Bronchial epithelial cell (primary cell): ENCODE results near the gene DCAF8. TPM values are rescaled to one million over a fixed set of nuclear protein-coding genes. Genes with fewer than 3 reads are reported as not detected.

ENCODE experiments used
- DNase-seq: peaks from one replicate; pipeline ENCODE4 v3.0.0-alpha.2; 2010; ENCODE audit warnings: low read depth
- FAIRE-seq: peaks from 2 replicates; lab custom pipeline; 2011; peaks lifted over from hg19 to GRCh38; lab: Jason Lieb, UNC
- H3K27me3 ChIP-seq: 2 replicates; pipeline ENCODE4 v1.5.1; 2011; ENCODE audit warnings: low read length; ENCODE audit not compliant: control insufficient read depth, insufficient read depth
- H3K36me3 ChIP-seq: 2 replicates; pipeline ENCODE4 v1.5.1; 2011; ENCODE audit warnings: low read length; ENCODE audit not compliant: control insufficient read depth, insufficient read depth
- H3K4me3 ChIP-seq: 2 replicates; pipeline ENCODE4 v1.5.1; 2011; ENCODE audit warnings: mild to moderate bottlenecking, low read depth, low read length, control low read depth
- CTCF ChIP-seq: IDR thresholded peaks from 2 replicates; pipeline ENCODE4 v1.5.1; 2011; ENCODE audit warnings: mild to moderate bottlenecking, moderate library complexity, low read length, control low read depth, inconsistent platforms; ENCODE audit not compliant: insufficient read depth, severe bottlenecking
- total RNA-seq: library from RNA; depleted of rRNA; stranded (reverse); fragments of >200 nt; gene quantifications from 2 replicates; pipeline ENCODE4 v1.2.1, GENCODE V29; 2014

The DCAF8 gene
- total RNA-seq, 1 donor from 2014 or later = 57.4 TPM

- no peak overlapping the region for H3K4me3 ChIP-seq
- H3K36me3 ChIP-seq = no peaks in the 10 kb centered on the region
- no peak for TF ChIP-seq CTCF
- DNase-seq = no peak
- no peaks in the 10 kb centered on the region for H3K27me3 ChIP-seq
- no peak for FAIRE-seq
Observed at GRCh38 chr1:160177231-160177630, 85.1 kb downstream of the DCAF8 start.

DNA sequence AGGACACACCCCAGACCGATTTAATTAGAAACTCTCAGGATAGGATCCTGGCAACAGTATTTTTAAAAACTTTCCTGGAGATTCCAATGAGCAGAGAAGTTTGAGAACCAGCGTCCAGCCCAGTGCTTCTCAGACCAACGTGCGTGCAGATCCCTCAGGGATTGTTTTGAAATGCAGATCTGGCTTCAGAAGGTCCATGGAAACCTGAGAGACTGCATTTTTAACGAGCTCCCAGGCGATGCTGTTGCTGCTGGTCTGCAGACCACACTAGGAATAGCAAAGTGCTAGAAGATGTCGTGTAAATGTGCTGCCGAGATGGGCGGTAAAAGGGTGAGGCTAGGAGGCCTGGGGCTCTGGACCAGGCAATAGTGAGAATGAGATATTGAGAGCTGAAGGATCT, 90.4 kb downstream of the DCAF8 start:
- H3K27me3 ChIP-seq = peaks cover 2% of the 10 kb centered on the region
- no peak for TF ChIP-seq CTCF
- no peaks in the 10 kb centered on the region for H3K36me3 ChIP-seq
- DNase-seq = no peak
- no peak overlapping the region for H3K4me3 ChIP-seq
- FAIRE-seq = no peak

DNA sequence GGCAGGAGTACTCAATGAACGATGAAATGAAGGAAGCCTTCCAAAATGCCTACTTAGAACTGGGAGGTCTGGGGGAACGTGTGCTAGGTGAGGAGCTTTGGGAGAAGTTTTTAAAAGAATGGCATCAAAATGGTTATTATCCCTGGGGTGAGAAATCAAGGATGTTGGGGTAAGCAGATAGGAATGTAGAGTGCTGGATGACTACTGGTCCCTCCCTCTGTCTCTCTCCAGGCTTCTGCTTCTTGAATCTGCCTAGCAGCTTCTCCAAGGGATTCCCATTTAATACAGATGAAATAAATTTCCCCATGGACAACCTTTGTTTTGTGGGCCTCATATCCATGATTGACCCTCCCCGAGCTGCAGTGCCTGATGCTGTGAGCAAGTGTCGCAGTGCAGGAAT, 91.0 kb downstream of the DCAF8 start:
- peaks cover 5% of the 10 kb centered on the region for H3K27me3 ChIP-seq
- FAIRE-seq = no peak
- DNase-seq = peak; percentile 45
- no peaks in the 10 kb centered on the region for H3K36me3 ChIP-seq
- no peak overlapping the region for H3K4me3 ChIP-seq
- no peak for TF ChIP-seq CTCF

GRCh38 chr1:160169553-160170399, 92.6 kb downstream of the DCAF8 start:
- DNase-seq (no peak), FAIRE-seq (no peak)
- H3K27me3 ChIP-seq = peaks cover 5% of the 10 kb centered on the region
- TF ChIP-seq CTCF = no peak
- H3K36me3 ChIP-seq = no peaks in the 10 kb centered on the region
- no peak overlapping the region for H3K4me3 ChIP-seq

DNA sequence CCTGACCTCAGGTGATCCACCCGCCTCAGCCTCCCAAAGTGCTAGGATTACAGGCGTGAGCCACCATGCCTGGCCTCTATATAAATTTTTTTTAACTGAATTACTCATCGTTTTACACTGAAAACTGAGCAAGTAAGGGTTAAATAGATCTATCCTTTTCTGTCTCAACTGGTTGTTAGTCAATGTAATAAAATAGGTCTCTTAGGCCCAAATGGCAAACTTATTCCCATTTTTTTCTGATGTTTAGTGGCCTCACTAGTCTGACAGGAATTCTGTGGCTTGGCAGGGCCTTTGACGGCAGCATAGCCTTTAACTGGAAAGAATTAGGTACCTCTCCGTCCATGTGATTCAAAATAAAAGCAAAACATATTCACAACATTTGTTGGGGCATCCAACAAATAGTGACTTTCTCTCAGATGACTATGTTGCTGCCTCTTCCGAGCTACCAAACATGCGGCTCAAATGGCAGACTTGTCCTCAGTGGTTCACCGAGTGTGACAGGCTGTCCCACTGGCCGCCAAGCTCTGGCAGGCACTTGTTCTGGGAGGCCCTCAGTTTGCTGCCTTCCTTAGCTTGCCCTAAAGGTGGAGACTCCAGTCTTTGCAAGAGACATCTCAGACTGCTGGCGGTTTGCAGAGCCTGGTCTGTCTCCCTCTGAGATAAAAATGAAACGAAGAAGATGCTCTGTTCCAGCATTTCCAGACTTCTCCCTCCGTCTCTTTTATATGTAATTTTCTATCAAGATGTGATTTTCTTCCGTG, 93.6 kb downstream of the DCAF8 start:
- no peak for FAIRE-seq
- no peak for DNase-seq
- TF ChIP-seq CTCF = no peak
- no peak overlapping the region for H3K4me3 ChIP-seq
- H3K27me3 ChIP-seq = peaks cover 5% of the 10 kb centered on the region
- H3K36me3 ChIP-seq = no peaks in the 10 kb centered on the region
